HEK293 (cell line): ENCODE data around the gene PPIL6.

Experiments
- BCL11A ChIP-seq: fragments of 450-650 bp; formaldehyde crosslinking; IDR thresholded peaks from 2 replicates; pipeline ENCODE4 v1.5.1; 2016; ENCODE audit warnings: low read depth, missing biosample characterization, missing genetic modification characterization
- ELK4 ChIP-seq: IDR thresholded peaks from 2 replicates; pipeline ENCODE4 v1.6.1; 2011; ENCODE audit warnings: mild to moderate bottlenecking, low read depth, low read length, borderline replicate concordance
- GLI4 ChIP-seq: fragments of 450-650 bp; formaldehyde crosslinking; IDR thresholded peaks from 2 replicates; pipeline ENCODE4 v1.5.1; 2016; ENCODE audit warnings: missing biosample characterization, missing genetic modification characterization
- GLIS1 ChIP-seq: fragments of 450-650 bp; formaldehyde crosslinking; IDR thresholded peaks from 2 replicates; pipeline ENCODE4 v1.5.1; 2016; ENCODE audit warnings: missing biosample characterization, missing genetic modification characterization
- YY2 ChIP-seq: fragments of 450-650 bp; formaldehyde crosslinking; IDR thresholded peaks from 2 replicates; pipeline ENCODE4 v1.5.1; 2016; ENCODE audit warnings: missing biosample characterization, missing genetic modification characterization
- ZIC2 ChIP-seq: fragments of 450-650 bp; formaldehyde crosslinking; IDR thresholded peaks from 2 replicates; pipeline ENCODE4 v1.5.1; 2016; ENCODE audit warnings: missing biosample characterization, missing genetic modification characterization
- ZNF24 ChIP-seq: fragments of 450-650 bp; formaldehyde crosslinking; IDR thresholded peaks from 2 replicates; pipeline ENCODE4 v1.5.1; 2016; ENCODE audit warnings: missing biosample characterization, missing genetic modification characterization
- ZNF248 ChIP-seq: fragments of 450-650 bp; formaldehyde crosslinking; IDR thresholded peaks from 2 replicates; pipeline ENCODE4 v1.5.1; 2017; ENCODE audit warnings: missing biosample characterization, missing genetic modification characterization
- ZNF335 ChIP-seq: fragments of 450-650 bp; formaldehyde crosslinking; conservative IDR thresholded peaks from 2 replicates; pipeline ENCODE4 v1.5.1; 2016; ENCODE audit warnings: missing biosample characterization, missing genetic modification characterization
- ZNF37A ChIP-seq: fragments of 450-650 bp; IDR thresholded peaks from 2 replicates; pipeline ENCODE4 v1.5.1; 2018; ENCODE audit warnings: missing biosample characterization, missing genetic modification characterization
- ZNF785 ChIP-seq: fragments of 450-650 bp; formaldehyde crosslinking; IDR thresholded peaks from 2 replicates; pipeline ENCODE4 v1.5.1; 2016; ENCODE audit warnings: missing biosample characterization, missing genetic modification characterization
- TF ChIP-seq, protein P1 (sequence below): fragments of 450-650 bp; formaldehyde crosslinking; IDR thresholded peaks from 2 replicates; pipeline ENCODE4 v1.5.1; 2016; ENCODE audit warnings: missing biosample characterization, missing genetic modification characterization
- TF ChIP-seq, protein P2 (sequence below): fragments of 450-650 bp; formaldehyde crosslinking; IDR thresholded peaks from 2 replicates; pipeline ENCODE4 v1.5.1; 2016; ENCODE audit warnings: missing biosample characterization, missing genetic modification characterization, low read depth

- TF ChIP-seq ZIC2 (tag by site-specific recombination) (no peak), GLIS1 (tag by site-specific recombination) (no peak), ZNF248 (no peak), ELK4 (no peak), GLI4 (tag by site-specific recombination) (no peak), ZNF785 (no peak), BCL11A (tag by site-specific recombination) (no peak), ZNF24 (tag by site-specific recombination) (no peak), YY2 (tag by site-specific recombination) (no peak), ZNF335 (tag by site-specific recombination) (no peak), ZNF37A (tag by site-specific recombination) (no peak)
- TF ChIP-seq, protein P1, sequence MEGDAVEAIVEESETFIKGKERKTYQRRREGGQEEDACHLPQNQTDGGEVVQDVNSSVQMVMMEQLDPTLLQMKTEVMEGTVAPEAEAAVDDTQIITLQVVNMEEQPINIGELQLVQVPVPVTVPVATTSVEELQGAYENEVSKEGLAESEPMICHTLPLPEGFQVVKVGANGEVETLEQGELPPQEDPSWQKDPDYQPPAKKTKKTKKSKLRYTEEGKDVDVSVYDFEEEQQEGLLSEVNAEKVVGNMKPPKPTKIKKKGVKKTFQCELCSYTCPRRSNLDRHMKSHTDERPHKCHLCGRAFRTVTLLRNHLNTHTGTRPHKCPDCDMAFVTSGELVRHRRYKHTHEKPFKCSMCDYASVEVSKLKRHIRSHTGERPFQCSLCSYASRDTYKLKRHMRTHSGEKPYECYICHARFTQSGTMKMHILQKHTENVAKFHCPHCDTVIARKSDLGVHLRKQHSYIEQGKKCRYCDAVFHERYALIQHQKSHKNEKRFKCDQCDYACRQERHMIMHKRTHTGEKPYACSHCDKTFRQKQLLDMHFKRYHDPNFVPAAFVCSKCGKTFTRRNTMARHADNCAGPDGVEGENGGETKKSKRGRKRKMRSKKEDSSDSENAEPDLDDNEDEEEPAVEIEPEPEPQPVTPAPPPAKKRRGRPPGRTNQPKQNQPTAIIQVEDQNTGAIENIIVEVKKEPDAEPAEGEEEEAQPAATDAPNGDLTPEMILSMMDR: no peak
- TF ChIP-seq, protein P2, sequence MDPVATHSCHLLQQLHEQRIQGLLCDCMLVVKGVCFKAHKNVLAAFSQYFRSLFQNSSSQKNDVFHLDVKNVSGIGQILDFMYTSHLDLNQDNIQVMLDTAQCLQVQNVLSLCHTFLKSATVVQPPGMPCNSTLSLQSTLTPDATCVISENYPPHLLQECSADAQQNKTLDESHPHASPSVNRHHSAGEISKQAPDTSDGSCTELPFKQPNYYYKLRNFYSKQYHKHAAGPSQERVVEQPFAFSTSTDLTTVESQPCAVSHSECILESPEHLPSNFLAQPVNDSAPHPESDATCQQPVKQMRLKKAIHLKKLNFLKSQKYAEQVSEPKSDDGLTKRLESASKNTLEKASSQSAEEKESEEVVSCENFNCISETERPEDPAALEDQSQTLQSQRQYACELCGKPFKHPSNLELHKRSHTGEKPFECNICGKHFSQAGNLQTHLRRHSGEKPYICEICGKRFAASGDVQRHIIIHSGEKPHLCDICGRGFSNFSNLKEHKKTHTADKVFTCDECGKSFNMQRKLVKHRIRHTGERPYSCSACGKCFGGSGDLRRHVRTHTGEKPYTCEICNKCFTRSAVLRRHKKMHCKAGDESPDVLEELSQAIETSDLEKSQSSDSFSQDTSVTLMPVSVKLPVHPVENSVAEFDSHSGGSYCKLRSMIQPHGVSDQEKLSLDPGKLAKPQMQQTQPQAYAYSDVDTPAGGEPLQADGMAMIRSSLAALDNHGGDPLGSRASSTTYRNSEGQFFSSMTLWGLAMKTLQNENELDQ (tag by site-specific recombination): no peak
Measured at GRCh38 chr6:109421184-109421583, 19.2 kb downstream of the PPIL6 start.
